OCI-LY7 (cell line): Measurements from ENCODE around the gene EEF1AKMT1. TPM values are rescaled to one million over a fixed set of nuclear protein-coding genes. Genes with fewer than 3 reads are reported as not detected.

Experiments
- BruUV-seq: library from RNA; stranded (reverse); fragments of 400-500 nt; replicated peaks from 2 replicates; lab custom pipeline; 2021; lab: Mats Ljungman, UMichigan
- CTCF ChIA-PET: fragments of 300-600 bp; sonication (Branson Sonifier 250); formaldehyde crosslinking; loops from one replicate; lab custom pipeline; 2022; ENCODE audit warnings: antibody characterized with exemption; ENCODE audit not compliant: unreplicated experiment; lab: Charles Lee
- POLR2A ChIA-PET: fragments of 300-600 bp; sonication (Branson Sonifier 250); formaldehyde crosslinking; loops from one replicate; lab custom pipeline; 2022; ENCODE audit warnings: antibody characterized with exemption; lab: Charles Lee
- DNase-seq: peaks from one replicate; pipeline ENCODE4 v3.0.0-alpha.2; 2015; ENCODE audit warnings: low spot score
- H2AFZ ChIP-seq: fragments of 200-600 bp; sonication (generic), shearing (Covaris generic); 2 replicates; pipeline ENCODE4 v1.6.1; 2014; ENCODE audit warnings: mild to moderate bottlenecking, antibody characterized with exemption, low read length, moderate library complexity
- H3K27ac ChIP-seq: fragments of 200-600 bp; sonication (generic); 2 replicates; pipeline ENCODE4 v1.5.1; 2014; ENCODE audit warnings: mixed run types, low read depth, mild to moderate bottlenecking, moderate library complexity, low read length, inconsistent platforms; ENCODE audit not compliant: poor library complexity, severe bottlenecking
- H3K36me3 ChIP-seq: fragments of 200-600 bp; sonication (generic); 2 replicates; pipeline ENCODE4 v1.6.1; 2014; ENCODE audit warnings: mild to moderate bottlenecking, antibody characterized with exemption, low read length, moderate library complexity, mixed read lengths; ENCODE audit not compliant: insufficient read depth
- H3K4me1 ChIP-seq: fragments of 200-600 bp; sonication (generic); 2 replicates; pipeline ENCODE4 v1.5.1; 2014; ENCODE audit warnings: mild to moderate bottlenecking, low read length; ENCODE audit not compliant: insufficient read depth, poor library complexity, severe bottlenecking
- H3K4me2 ChIP-seq: fragments of 200-600 bp; sonication (generic); 2 replicates; pipeline ENCODE4 v1.6.1; 2014; ENCODE audit warnings: mild to moderate bottlenecking, low read length
- H3K4me3 ChIP-seq: fragments of 200-600 bp; sonication (generic); 2 replicates; pipeline ENCODE4 v1.5.1; 2014; ENCODE audit warnings: mild to moderate bottlenecking, low read depth, low read length; ENCODE audit not compliant: poor library complexity, severe bottlenecking
- H3K79me2 ChIP-seq: fragments of 200-600 bp; sonication (generic); 2 replicates; pipeline ENCODE4 v1.6.1; 2016; ENCODE audit warnings: low read depth, mild to moderate bottlenecking, low read length, moderate library complexity, mixed read lengths; ENCODE audit not compliant: insufficient read depth
- H3K9me2 ChIP-seq: fragments of 200-600 bp; sonication (generic); 2 replicates; pipeline ENCODE4 v1.6.1; 2016; ENCODE audit warnings: mild to moderate bottlenecking, low read length, mixed read lengths; ENCODE audit not compliant: insufficient read depth
- H3K9me3 ChIP-seq: fragments of 200-600 bp; sonication (generic); 2 replicates; pipeline ENCODE4 v1.6.1; 2014; ENCODE audit warnings: mild to moderate bottlenecking, mixed run types, low read length, mixed read lengths
- H4K20me1 ChIP-seq: fragments of 200-600 bp; sonication (generic); 2 replicates; pipeline ENCODE4 v1.6.1; 2014; ENCODE audit warnings: mild to moderate bottlenecking, antibody characterized with exemption, low read length, moderate library complexity, mixed read lengths; ENCODE audit not compliant: insufficient read depth
- EZH2phosphoT487 ChIP-seq: fragments of 200-600 bp; sonication (generic); IDR thresholded peaks from 2 replicates; pipeline ENCODE4 v1.6.1; 2018; ENCODE audit warnings: low read depth, borderline replicate concordance, mild to moderate bottlenecking, mixed run types, antibody characterized with exemption, low read length, moderate library complexity, mixed read lengths
- intact Hi-C: fragments of 100-400 bp; cut with micrococcal nuclease; formaldehyde crosslinking; loops from one replicate; pipeline ENCODE4 v1.10.0; 2022; ENCODE audit not compliant: unreplicated experiment
- total RNA-seq, 2 experiments: library from RNA; depleted of rRNA in 1 of 2; stranded (reverse); fragments of >200 nt in 1 of 2; shearing (Covaris generic) in 1 of 2; gene quantifications; 2 replicates each; pipeline ENCODE4 v1.2.3, GENCODE V29; 2014 to 2022
- TF ChIP-seq, protein P1 (sequence below): fragments of 200-600 bp; sonication (generic); conservative IDR thresholded peaks from 2 replicates; pipeline ENCODE4 v1.5.1; 2014; ENCODE audit warnings: mild to moderate bottlenecking, antibody characterized with exemption, low read length, moderate library complexity, mixed read lengths

The EEF1AKMT1 gene
- total RNA-seq, 2 experiments from 2014 or later: 1.5 to 2.5 TPM

DNA sequence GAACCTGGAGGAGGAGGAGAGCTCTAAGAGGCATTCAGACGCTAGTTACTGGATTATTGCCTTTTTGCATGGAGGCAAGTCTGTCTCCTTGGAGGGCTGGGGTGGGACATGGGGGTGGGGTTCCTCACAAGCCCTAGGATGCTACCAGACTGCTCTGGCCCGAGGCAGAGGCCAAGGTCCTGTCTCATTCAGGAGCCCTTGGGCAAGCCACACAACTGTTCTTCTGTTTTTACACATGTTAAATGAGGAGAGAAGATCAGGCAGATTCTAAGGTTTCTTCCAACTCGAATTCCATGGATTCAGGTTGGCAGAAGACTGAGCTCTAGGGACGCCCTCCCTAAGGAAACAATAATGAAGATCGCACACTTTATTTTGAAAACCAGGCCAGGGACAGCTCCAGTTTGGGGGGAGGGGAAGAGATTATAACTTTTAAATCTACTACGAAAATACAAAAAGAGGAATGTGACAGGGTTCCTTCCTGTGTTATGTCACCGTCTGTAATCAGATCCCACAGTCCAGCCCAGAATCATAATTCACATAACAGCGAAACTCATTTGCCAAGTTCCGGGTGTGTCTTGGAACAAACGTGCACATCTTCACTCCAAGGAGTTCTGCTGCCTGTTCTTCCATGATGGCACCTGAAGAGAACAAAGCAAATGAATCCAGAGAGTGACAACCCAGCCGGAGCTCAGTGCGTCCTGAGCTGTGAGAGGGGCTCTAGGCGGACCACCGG is 45.0 kb downstream of the EEF1AKMT1 start:
- TF ChIP-seq, protein P1, sequence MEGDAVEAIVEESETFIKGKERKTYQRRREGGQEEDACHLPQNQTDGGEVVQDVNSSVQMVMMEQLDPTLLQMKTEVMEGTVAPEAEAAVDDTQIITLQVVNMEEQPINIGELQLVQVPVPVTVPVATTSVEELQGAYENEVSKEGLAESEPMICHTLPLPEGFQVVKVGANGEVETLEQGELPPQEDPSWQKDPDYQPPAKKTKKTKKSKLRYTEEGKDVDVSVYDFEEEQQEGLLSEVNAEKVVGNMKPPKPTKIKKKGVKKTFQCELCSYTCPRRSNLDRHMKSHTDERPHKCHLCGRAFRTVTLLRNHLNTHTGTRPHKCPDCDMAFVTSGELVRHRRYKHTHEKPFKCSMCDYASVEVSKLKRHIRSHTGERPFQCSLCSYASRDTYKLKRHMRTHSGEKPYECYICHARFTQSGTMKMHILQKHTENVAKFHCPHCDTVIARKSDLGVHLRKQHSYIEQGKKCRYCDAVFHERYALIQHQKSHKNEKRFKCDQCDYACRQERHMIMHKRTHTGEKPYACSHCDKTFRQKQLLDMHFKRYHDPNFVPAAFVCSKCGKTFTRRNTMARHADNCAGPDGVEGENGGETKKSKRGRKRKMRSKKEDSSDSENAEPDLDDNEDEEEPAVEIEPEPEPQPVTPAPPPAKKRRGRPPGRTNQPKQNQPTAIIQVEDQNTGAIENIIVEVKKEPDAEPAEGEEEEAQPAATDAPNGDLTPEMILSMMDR: no peak
- Histone ChIP-seq H3K27ac (no peak overlapping the region), H3K9me3 (no peaks in the 10 kb centered on the region), H4K20me1 (no peaks in the 10 kb centered on the region), H3K9me2 (no peaks in the 10 kb centered on the region), H3K36me3 (no peaks in the 10 kb centered on the region), H3K79me2 (no peaks in the 10 kb centered on the region), H3K4me3 (no peak overlapping the region), H2AFZ (no peak overlapping the region), H3K4me1 (no peaks in the 10 kb centered on the region), H3K4me2 (no peak overlapping the region)
- BruUV-seq: no TSS peak
- ChIA-PET CTCF (no interaction called here), POLR2A (no interaction called here)
- no peak for DNase-seq
- intact Hi-C loops: no loop called here

DNA sequence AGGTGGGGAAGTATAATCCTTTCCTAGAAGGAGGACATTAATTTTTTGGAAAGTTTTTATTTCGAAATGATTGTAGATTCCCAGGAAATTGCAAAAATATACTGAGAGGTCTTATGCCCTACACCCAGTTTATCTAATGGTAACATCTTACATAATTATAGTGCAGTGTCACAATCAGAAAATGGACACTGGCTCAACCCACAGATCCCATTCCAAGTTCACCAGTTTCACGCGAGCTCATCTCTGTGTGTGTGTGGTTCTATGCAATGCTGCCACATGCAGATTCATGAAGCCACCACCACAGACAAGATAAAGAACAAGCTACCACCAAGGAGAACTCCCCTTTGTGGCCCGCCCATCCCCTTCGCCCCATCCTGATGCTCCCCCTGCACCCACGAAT is 45.9 kb downstream of the EEF1AKMT1 start:
- Histone ChIP-seq H3K27ac (no peak overlapping the region), H3K4me3 (no peak overlapping the region), H3K9me2 (no peaks in the 10 kb centered on the region), H3K4me2 (no peak overlapping the region), H3K9me3 (no peaks in the 10 kb centered on the region), H4K20me1 (no peaks in the 10 kb centered on the region), H3K79me2 (no peaks in the 10 kb centered on the region), H2AFZ (no peak overlapping the region), H3K4me1 (no peaks in the 10 kb centered on the region), H3K36me3 (no peaks in the 10 kb centered on the region)
- TF ChIP-seq, protein P1: no peak
- no peak for TF ChIP-seq EZH2phosphoT487
- DNase-seq: no peak
- ChIA-PET POLR2A (no interaction called here), CTCF (no interaction called here)
- BruUV-seq: no TSS peak
- intact Hi-C loops: no loop called here
